HCT116 (cell line): ENCODE data around the gene ATG5.
A peak's percentile ranks its signal among the peaks of the same experiment; 100 is the strongest.

Source experiments
- ATF3 ChIP-seq: IDR thresholded peaks from 2 replicates; pipeline ENCODE4 v1.6.1; 2012
- CBX3 ChIP-seq: IDR thresholded peaks from 2 replicates; pipeline ENCODE4 v1.6.1; 2012; ENCODE audit warnings: low read depth
- CEBPB ChIP-seq: IDR thresholded peaks from 2 replicates; pipeline ENCODE4 v1.6.1; 2012; ENCODE audit warnings: low read depth
- CTCF ChIP-seq, 3 experiments: fragments of 200-600 bp in 1 of 3; sonication (generic) in 1 of 3; IDR thresholded peaks in 2 of 3; conservative IDR thresholded peaks in 1 of 3; 2 replicates each; pipeline ENCODE4 v1.5.1; 2012 to 2017; ENCODE audit warnings: low read depth in 2 of 3, low read length in 2 of 3, antibody characterized with exemption in 1 of 3, borderline replicate concordance in 1 of 3, control low read depth in 1 of 3, mild to moderate bottlenecking in 1 of 3, mixed read lengths in 1 of 3, mixed run types in 1 of 3, moderate library complexity in 1 of 3; ENCODE audit not compliant: insufficient read depth in 1 of 3
- EZH2 ChIP-seq: fragments of 200-600 bp; sonication (generic); IDR thresholded peaks from 2 replicates; pipeline ENCODE4 v1.6.1; 2017; ENCODE audit warnings: antibody characterized with exemption, mixed run types
- EZH2phosphoT487 ChIP-seq: fragments of 200-600 bp; IDR thresholded peaks from 2 replicates; pipeline ENCODE4 v1.6.1; 2018; ENCODE audit warnings: antibody characterized with exemption, borderline replicate concordance
- JUND ChIP-seq: IDR thresholded peaks from 2 replicates; pipeline ENCODE4 v1.6.1; 2012
- MAX ChIP-seq: IDR thresholded peaks from 2 replicates; pipeline ENCODE4 v1.6.1; 2012
- POLR2A ChIP-seq: IDR thresholded peaks from 2 replicates; pipeline ENCODE4 v1.7.0; 2011; ENCODE audit warnings: borderline replicate concordance; ENCODE audit not compliant: insufficient read depth, insufficient read length; ENCODE audit errors: extremely low read depth
- RAD21 ChIP-seq: IDR thresholded peaks from 2 replicates; pipeline ENCODE4 v1.6.1; 2012; ENCODE audit warnings: low read depth, mild to moderate bottlenecking
- REST ChIP-seq: IDR thresholded peaks from 2 replicates; pipeline ENCODE4 v1.6.1; 2012; ENCODE audit warnings: low read depth
- SRF ChIP-seq: IDR thresholded peaks from 2 replicates; pipeline ENCODE4 v1.6.1; 2012; ENCODE audit warnings: low read depth
- YY1 ChIP-seq: IDR thresholded peaks from 2 replicates; pipeline ENCODE4 v1.6.1; 2011; ENCODE audit warnings: low read length, low read depth, moderate library complexity, mild to moderate bottlenecking; ENCODE audit not compliant: insufficient replicate concordance; ENCODE audit errors: extremely low read depth
- ZNF274 ChIP-seq: fragments of 200-500 bp; sonication (Bioruptor generic); IDR thresholded peaks from 2 replicates; pipeline ENCODE4 v1.6.1; 2014; ENCODE audit warnings: mild to moderate bottlenecking, low read depth, low read length, inconsistent platforms

GRCh38 chr6:106370639-106371038 is 45.1 kb upstream of the ATG5 start:
- no peak for TF ChIP-seq CEBPB
- no peak for TF ChIP-seq CTCF (IDR thresholded peaks at IDR 0.05 in 2 of 3, conservative IDR thresholded peaks at IDR 0.05 in 1 of 3; ENCODE audit: borderline replicate concordance in 1 of 3, insufficient read depth in 1 of 3, low read depth in 2 of 3, low read length in 2 of 3)
- TF ChIP-seq EZH2phosphoT487, result no peak
- TF ChIP-seq REST, result no peak
- no peak for TF ChIP-seq YY1
- TF ChIP-seq EZH2, result no peak
- TF ChIP-seq SRF, result peak; percentile 40; the same call in 1 of the 2 replicates
- no peak for TF ChIP-seq ZNF274
- no peak for TF ChIP-seq POLR2A
- peak; percentile 74 for TF ChIP-seq JUND
- 0 out of 2 replicates have a peak, but pooled peaks have one; percentile 6 for TF ChIP-seq RAD21
- TF ChIP-seq MAX, result no peak
- TF ChIP-seq ATF3, result no peak
- peak; percentile 75; the same call in 1 of the 2 replicates for TF ChIP-seq CBX3
